ENCODE measurements around the gene KIF1B. TPM values are rescaled to one million over a fixed set of nuclear protein-coding genes. Genes with fewer than 3 reads are reported as not detected.

KIF1B gene
- polyA plus RNA-seq, 1 of the 3 experiments (the other 2 are of a cell fraction): 6.8 TPM

DNA sequence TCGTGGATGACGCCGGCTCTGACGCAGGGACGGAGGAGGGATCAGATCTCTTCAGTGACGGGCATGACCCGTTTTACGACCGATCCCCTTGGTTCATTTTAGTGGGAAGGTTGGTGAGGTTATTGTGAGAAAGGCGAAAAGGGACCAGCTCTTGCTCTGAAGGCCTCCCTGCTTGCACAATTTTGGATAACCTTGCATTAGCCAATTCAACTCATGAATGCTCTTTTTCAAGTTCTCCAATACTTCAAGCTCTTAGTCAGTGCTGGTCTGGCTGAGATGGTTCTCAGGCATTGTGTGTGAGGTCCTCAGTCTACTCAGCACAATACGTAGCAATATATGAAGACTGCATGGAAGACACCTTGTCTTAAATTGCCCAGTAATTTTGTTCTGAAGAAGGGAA lies 115.9 kb downstream of the KIF1B start (continued):
- TF ChIP-seq ZBTB33 (IDR thresholded peaks at IDR 0.05; ENCODE audit: borderline replicate concordance, low read depth) (no peak), POLR2AphosphoS5 (IDR thresholded peaks at IDR 0.05; ENCODE audit: low read depth, low read length) (no peak), TEAD4 (IDR thresholded peaks at IDR 0.05; ENCODE audit: borderline replicate concordance, insufficient read depth) (no peak), RCOR1 (IDR thresholded peaks at IDR 0.05; ENCODE audit: low read length) (no peak), RXRA (IDR thresholded peaks at IDR 0.05; ENCODE audit: borderline replicate concordance, low read depth) (no peak), IRF3 (IDR thresholded peaks at IDR 0.05; ENCODE audit: low read depth, low read length) (no peak), FOXM1 (IDR thresholded peaks at IDR 0.05; ENCODE audit: low read depth) (no peak), TAF1 (IDR thresholded peaks at IDR 0.05; ENCODE audit: borderline replicate concordance, low read depth, low read length) (no peak), USF2 (IDR thresholded peaks at IDR 0.05; ENCODE audit: borderline replicate concordance, low read depth, low read length) (no peak), JUND (IDR thresholded peaks at IDR 0.05) (no peak), CHD2 (IDR thresholded peaks at IDR 0.05; ENCODE audit: low read length, partially characterized antibody) (no peak)

DNA sequence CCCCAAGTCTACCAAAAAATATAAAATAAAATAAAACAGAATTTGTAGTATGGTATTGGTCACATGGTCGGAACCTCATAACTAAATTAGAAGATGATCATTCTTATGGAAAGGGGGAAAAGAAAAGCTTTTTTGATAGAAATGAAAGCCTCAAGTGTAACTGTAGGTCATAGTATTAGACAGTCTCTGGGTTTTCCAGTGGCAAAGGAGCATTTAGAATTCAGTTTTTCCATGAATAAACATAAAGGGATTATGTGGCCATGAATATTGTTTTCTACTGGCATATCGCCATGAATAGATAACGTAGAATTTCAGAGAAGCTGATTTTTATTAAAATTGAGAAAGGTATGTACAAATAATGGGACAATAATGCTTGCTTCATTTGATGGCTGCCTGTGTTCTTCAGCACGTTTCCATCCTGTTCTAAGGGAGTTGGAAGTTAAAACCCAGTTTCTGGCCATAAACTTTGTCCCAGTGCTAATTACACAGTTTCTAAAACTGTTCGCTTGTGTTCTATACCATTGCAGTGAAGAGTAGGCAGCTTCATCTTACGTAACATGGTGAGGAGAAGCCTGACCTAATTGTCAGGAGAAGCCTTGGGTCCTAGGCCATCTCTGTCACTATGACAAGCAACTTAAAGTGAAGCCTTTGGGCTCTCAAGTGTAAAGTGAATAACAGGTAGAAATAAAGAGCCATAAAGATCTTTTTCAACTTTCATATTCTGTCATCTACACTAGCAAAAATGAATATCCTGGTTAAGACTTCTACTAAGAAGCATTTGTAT lies 118.0 kb downstream of the KIF1B start:
- CTCF ChIA-PET: interaction anchor here (1.4 to 2.0 kb wide), 2 partner anchors 10 to 12 kb away, joined by 4 to 6 read pairs; no protein-coding TSS in a partner anchor
- no peak for DNase-seq
- peaks cover 12 to 28% of the 10 kb centered on the region in 2 experiments for H3K36me3 ChIP-seq (replicated peaks in 1 of 2; ENCODE audit: control insufficient read depth in 1 of 2, insufficient read depth in 2 of 2, low read length in 1 of 2)
- no peaks in the 10 kb centered on the region for H3K9me2 ChIP-seq
- 94% methylated on average over 6 of the region's 6 CpGs for WGBS (ENCODE audit: low lambda C conversion rate)
- peaks cover 3% of the 10 kb centered on the region for H3F3A ChIP-seq (replicated peaks; ENCODE audit: insufficient read depth)
- no peaks in the 10 kb centered on the region for H3K4me1 ChIP-seq (ENCODE audit: control insufficient read depth in 1 of 2, insufficient read depth in 2 of 2, low read depth in 1 of 2, low read length in 1 of 2)
- no peak overlapping the region for H3K4me2 ChIP-seq
- POLR2A ChIA-PET: no interaction called here
- no peak overlapping the region for H3K9ac ChIP-seq
- H4K20me1 ChIP-seq (ENCODE audit: insufficient read depth): no peaks in the 10 kb centered on the region
- H3K27me3 ChIP-seq (ENCODE audit: insufficient read depth): no peaks in the 10 kb centered on the region
- H3K27ac ChIP-seq (ENCODE audit: low read depth in 2 of 2, low read length in 1 of 2): no peak overlapping the region
- H2AFZ ChIP-seq (ENCODE audit: low read depth): no peak overlapping the region
- no peak overlapping the region for H3K4me3 ChIP-seq (ENCODE audit: low read depth in 2 of 2, low read length in 1 of 2)
- H3K79me2 ChIP-seq (ENCODE audit: insufficient read depth): no peaks in the 10 kb centered on the region
- H3K9me3 ChIP-seq: no peaks in the 10 kb centered on the region
- no peak for TF ChIP-seq TAF1 (IDR thresholded peaks at IDR 0.05; ENCODE audit: borderline replicate concordance, low read depth, low read length)
- TF ChIP-seq GABPA (IDR thresholded peaks at IDR 0.05; ENCODE audit: low read depth): no peak
- TF ChIP-seq SIN3A (IDR thresholded peaks at IDR 0.05; ENCODE audit: borderline replicate concordance, low read depth, low read length): no peak
- no peak for TF ChIP-seq NFIC (IDR thresholded peaks at IDR 0.05; ENCODE audit: borderline replicate concordance)
- TF ChIP-seq ZBTB33 (IDR thresholded peaks at IDR 0.05; ENCODE audit: borderline replicate concordance, low read depth): no peak
- no peak for TF ChIP-seq REST (IDR thresholded peaks at IDR 0.05; ENCODE audit: low read depth, low read length)
- TF ChIP-seq CTCF (IDR thresholded peaks at IDR 0.05): no peak

Data from SK-N-SH (cell line).